ENCODE results near the gene RINT1.

DNA sequence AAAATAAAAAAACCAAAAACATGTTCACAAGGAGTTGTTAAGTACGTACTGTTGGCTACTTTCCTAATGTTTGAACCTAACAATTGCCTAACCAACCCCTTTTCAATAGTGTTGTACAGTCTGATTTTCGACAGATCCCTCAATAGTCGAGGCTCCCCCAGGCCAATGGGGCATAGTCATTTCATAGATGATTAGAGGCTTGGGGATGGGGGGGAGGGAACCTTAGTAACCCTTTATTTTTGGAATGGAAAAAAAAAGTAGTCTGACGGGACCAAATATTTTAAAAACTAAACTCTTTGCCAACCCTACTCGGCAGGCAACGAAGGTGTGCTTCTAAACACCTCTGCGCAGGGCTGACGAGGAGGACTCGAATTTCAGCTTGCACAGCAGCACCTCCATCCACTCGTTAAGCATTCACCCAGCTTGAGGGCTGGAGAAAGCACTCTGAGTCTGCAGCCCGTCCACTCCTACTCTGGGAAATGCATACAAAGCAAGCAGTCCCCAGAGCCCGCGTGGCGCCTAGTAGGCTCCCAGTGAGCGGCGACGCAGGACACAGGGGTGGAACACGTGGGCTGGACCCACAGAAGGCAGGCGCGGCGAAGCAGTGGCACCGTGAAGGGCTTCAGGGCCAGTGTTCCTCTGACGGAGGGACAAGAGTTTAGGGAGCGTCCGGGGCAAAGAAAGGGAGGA is 10.8 kb upstream of the RINT1 start:
- TF ChIP-seq, protein P1, sequence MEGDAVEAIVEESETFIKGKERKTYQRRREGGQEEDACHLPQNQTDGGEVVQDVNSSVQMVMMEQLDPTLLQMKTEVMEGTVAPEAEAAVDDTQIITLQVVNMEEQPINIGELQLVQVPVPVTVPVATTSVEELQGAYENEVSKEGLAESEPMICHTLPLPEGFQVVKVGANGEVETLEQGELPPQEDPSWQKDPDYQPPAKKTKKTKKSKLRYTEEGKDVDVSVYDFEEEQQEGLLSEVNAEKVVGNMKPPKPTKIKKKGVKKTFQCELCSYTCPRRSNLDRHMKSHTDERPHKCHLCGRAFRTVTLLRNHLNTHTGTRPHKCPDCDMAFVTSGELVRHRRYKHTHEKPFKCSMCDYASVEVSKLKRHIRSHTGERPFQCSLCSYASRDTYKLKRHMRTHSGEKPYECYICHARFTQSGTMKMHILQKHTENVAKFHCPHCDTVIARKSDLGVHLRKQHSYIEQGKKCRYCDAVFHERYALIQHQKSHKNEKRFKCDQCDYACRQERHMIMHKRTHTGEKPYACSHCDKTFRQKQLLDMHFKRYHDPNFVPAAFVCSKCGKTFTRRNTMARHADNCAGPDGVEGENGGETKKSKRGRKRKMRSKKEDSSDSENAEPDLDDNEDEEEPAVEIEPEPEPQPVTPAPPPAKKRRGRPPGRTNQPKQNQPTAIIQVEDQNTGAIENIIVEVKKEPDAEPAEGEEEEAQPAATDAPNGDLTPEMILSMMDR (IDR thresholded peaks at IDR 0.05), result no peak
- TF ChIP-seq TCF12 (IDR thresholded peaks at IDR 0.05) (no peak), FOSL2 (IDR thresholded peaks at IDR 0.05; ENCODE audit: borderline replicate concordance, low read depth) (no peak), RCOR1 (IDR thresholded peaks at IDR 0.05; ENCODE audit: low read length) (no peak), POLR2AphosphoS5 (IDR thresholded peaks at IDR 0.05; ENCODE audit: low read depth, low read length) (no peak), REST (IDR thresholded peaks at IDR 0.05; ENCODE audit: low read depth, low read length) (no peak; the same call in 1 of the 2 replicates)
